GM19240 (cell line): ENCODE data around the gene IGDCC3.

Experiments
- DNase-seq: peaks from one replicate; pipeline ENCODE4 v3.0.0; 2011; ENCODE audit warnings: low spot score; ENCODE audit not compliant: insufficient read length

Gene IGDCC3

GRCh38 chr15:65329288-65329983, 48.4 kb downstream of the IGDCC3 start:
- DNase-seq: no peak

- no peak for DNase-seq
Measured at GRCh38 chr15:65328506-65329287, 49.1 kb downstream of the IGDCC3 start.

GRCh38 chr15:65327651-65328393, 50.0 kb downstream of the IGDCC3 start:
- no peak for DNase-seq

- DNase-seq: no peak
Measured at GRCh38 chr15:65326818-65327217, 51.0 kb downstream of the IGDCC3 start.

GRCh38 chr15:65326117-65326526, 51.7 kb downstream of the IGDCC3 start:
- no peak for DNase-seq

- DNase-seq: no peak
Measured at GRCh38 chr15:65323071-65323511, 54.7 kb downstream of the IGDCC3 start.

GRCh38 chr15:65318870-65319356, 58.9 kb downstream of the IGDCC3 start:
- DNase-seq: peak; percentile 94

GRCh38 chr15:65312400-65312916, 65.3 kb downstream of the IGDCC3 start:
- DNase-seq: no peak

- DNase-seq: no peak
Measured at GRCh38 chr15:65311760-65312159, 66.0 kb downstream of the IGDCC3 start.

GRCh38 chr15:65310431-65311137, 67.2 kb downstream of the IGDCC3 start:
- DNase-seq: no peak

- DNase-seq: no peak
Measured at GRCh38 chr15:65309882-65310418, 67.9 kb downstream of the IGDCC3 start.

- no peak for DNase-seq
Measured at GRCh38 chr15:65307978-65308377, 69.8 kb downstream of the IGDCC3 start.

- no peak for DNase-seq
Measured at GRCh38 chr15:65306551-65306950, 71.3 kb downstream of the IGDCC3 start.

GRCh38 chr15:65305776-65306175, 72.0 kb downstream of the IGDCC3 start:
- no peak for DNase-seq

- DNase-seq: no peak
Measured at GRCh38 chr15:65305150-65305758, 72.5 kb downstream of the IGDCC3 start.

- no peak for DNase-seq
Measured at GRCh38 chr15:65304381-65305149, 73.2 kb downstream of the IGDCC3 start, which contains the start of gene RNU5B-1. TSS of gene RNU5B-1 (plus strand) at chr15:65304677.

- no peak for DNase-seq
Measured at GRCh38 chr15:65303687-65304380, 74.0 kb downstream of the IGDCC3 start.

- DNase-seq: no peak
Measured at GRCh38 chr15:65302061-65302460, 75.7 kb downstream of the IGDCC3 start.

GRCh38 chr15:65300924-65301441, 76.8 kb downstream of the IGDCC3 start:
- no peak for DNase-seq
